ENCODE results near the gene LTBP3. TPM values are rescaled to one million over a fixed set of nuclear protein-coding genes. Genes with fewer than 3 reads are reported as not detected.

LTBP3 gene
- total and polyA plus RNA-seq, 9 of the 15 experiments (the other 6 are each of a cell fraction or from before 2014, with no cell fraction given) = 0.06 to 20.5 (median 4.8) TPM

- WGBS (ENCODE audit: insufficient coverage, low coverage, missing lambda C conversion rate) = 28% methylated on average over 12 of the region's 12 CpGs
- intact Hi-C loops (cut with micrococcal nuclease) = no loop called here
- H3K79me2 ChIP-seq (ENCODE audit: control insufficient read depth, insufficient read depth, low read length) = peaks cover 26% of the 10 kb centered on the region
- BruUV-seq (replicated peaks) = no TSS peak
- ChIA-PET CTCF (ENCODE audit: low intra/inter-chr PET ratio) (no interaction called here), POLR2A (interaction anchor here (1.0 to 6.5 kb wide), 8 partner anchors 12 to 100 kb away, joined by 3 to 48 read pairs (median 10); partner anchors contain the start of genes MALAT1 and NEAT1)
- H2AFZ ChIP-seq (ENCODE audit: low read depth, low read length) = peak overlapping the region; percentile 91
- peak overlapping the region; percentile 75 for H3K4me2 ChIP-seq (ENCODE audit: insufficient read depth, low read length)
- no peak for FAIRE-seq
- peaks cover 38 to 44% of the 10 kb centered on the region in 2 experiments for H3K4me1 ChIP-seq (replicated peaks in 1 of 2; ENCODE audit: control insufficient read depth in 2 of 2, insufficient read depth in 2 of 2, low read length in 2 of 2)
- no peaks in the 10 kb centered on the region for H3K9me3 ChIP-seq (replicated peaks; ENCODE audit: control insufficient read depth, insufficient read depth, low read depth, low read length)
- peak; percentile 44 for ATAC-seq
- H3K27ac ChIP-seq (ENCODE audit: extremely low read depth, low read depth, low read length) = peak overlapping the region; percentile 58
- H3K9me1 ChIP-seq (ENCODE audit: control insufficient read depth, insufficient read depth, low read length) = peaks cover 4% of the 10 kb centered on the region
- peak overlapping the region; percentile 55 to 87; a peak in 3 of 4 replicates for H3K9ac ChIP-seq (ENCODE audit: insufficient read depth in 1 of 2, low read depth in 2 of 2, low read length in 2 of 2)
- peak overlapping the region; percentile 17; the same call in 1 of the 2 replicates for H3K4me3 ChIP-seq
- DNase-seq (ENCODE audit: extremely low read depth in 1 of 4, low spot score in 3 of 4) = peak in 3 of 4 experiments; percentile 38 to 53 (median 45)
- in situ Hi-C loops (cut with MboI) = no loop called here
- H4K20me1 ChIP-seq (replicated peaks; ENCODE audit: control insufficient read depth, insufficient read depth, low read length) = no peaks in the 10 kb centered on the region
- H3K27me3 ChIP-seq (ENCODE audit: control insufficient read depth in 2 of 2, insufficient read depth in 2 of 2, low read length in 2 of 2) = no peaks in the 10 kb centered on the region
- peaks cover 27% of the 10 kb centered on the region; the same call in 2 of the 3 replicates for H3K36me3 ChIP-seq (ENCODE audit: control insufficient read depth, insufficient read depth, low read length)
- TF ChIP-seq SIN3A (IDR thresholded peaks at IDR 0.05; ENCODE audit: borderline replicate concordance in 2 of 2, control insufficient read depth in 1 of 2, low read depth in 2 of 2, low read length in 2 of 2) = no peak
- peak; percentile 37; the same call in 1 of the 2 replicates for TF ChIP-seq HDAC2 (IDR thresholded peaks at IDR 0.05)
- peak; percentile 75 for TF ChIP-seq ZSCAN29 (IDR thresholded peaks at IDR 0.05)
- no peak for TF ChIP-seq POLR2A (conservative IDR thresholded peaks at IDR 0.05)
- peak in 1 of 2 experiments; percentile 18; a peak in 1 of 4 replicates for TF ChIP-seq HDAC1 (IDR thresholded peaks at IDR 0.05)
- no peak for TF ChIP-seq ZNF436 (CRISPR knock-in tag; IDR thresholded peaks at IDR 0.05)
- TF ChIP-seq EGR1 (conservative IDR thresholded peaks at IDR 0.05) = peak; percentile 48; the same call in 1 of the 2 replicates
- 0 out of 4 replicates have a peak, but pooled peaks of 1 of the 2 experiments have one; percentile 13 for TF ChIP-seq FOXK2 (conservative IDR thresholded peaks at IDR 0.05 in 1 of 2, IDR thresholded peaks at IDR 0.05 in 1 of 2; ENCODE audit: low read depth in 2 of 2)
- TF ChIP-seq BRF1 (IDR thresholded peaks at IDR 0.05; ENCODE audit: borderline replicate concordance, extremely low read depth, insufficient read length) = no peak
- TF ChIP-seq MGA (IDR thresholded peaks at IDR 0.05) = peak; percentile 53
These were observed 34.0 kb downstream of the LTBP3 start for GRCh38 chr11:65524014-65524740.
